ENCODE measurements around the gene ERCC6. TPM values are rescaled to one million over a fixed set of nuclear protein-coding genes. Genes with fewer than 3 reads are reported as not detected.

The ERCC6 gene
- polyA plus RNA-seq, 1 donor from 2014 or later: 13.9 TPM

DNA sequence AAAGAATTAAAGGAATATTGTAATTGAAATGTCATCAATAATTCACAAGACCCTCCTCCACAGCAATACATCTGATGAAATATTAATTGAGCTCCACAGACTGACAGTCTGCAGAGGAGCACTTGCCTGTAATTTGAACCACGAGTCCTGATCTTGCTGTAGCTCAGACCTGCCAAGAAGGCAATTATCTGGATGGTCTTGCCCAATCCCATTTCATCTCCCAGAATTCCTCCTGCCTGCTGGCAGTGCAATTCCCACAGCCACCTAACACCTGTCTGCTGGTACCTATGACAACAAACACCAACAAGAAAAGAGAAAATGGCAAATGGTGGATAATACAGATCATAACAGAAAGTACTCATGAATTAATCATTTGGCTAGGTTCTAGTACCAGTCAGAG lies 38.5 kb downstream of the ERCC6 start:
- H3F3A ChIP-seq (ENCODE audit: insufficient read depth, low read length, poor library complexity, severe bottlenecking): no peaks in the 10 kb centered on the region
- H3K4me3 ChIP-seq (ENCODE audit: low read length): no peak overlapping the region
- no peaks in the 10 kb centered on the region for H3K36me3 ChIP-seq (ENCODE audit: insufficient read depth, low read length)
- H3K9me2 ChIP-seq (ENCODE audit: insufficient read depth, low read length): no peaks in the 10 kb centered on the region
- H4K20me1 ChIP-seq (ENCODE audit: insufficient read depth): no peaks in the 10 kb centered on the region
- H2AFZ ChIP-seq (ENCODE audit: low read depth, low read length): no peak overlapping the region
- no peaks in the 10 kb centered on the region for H3K27me3 ChIP-seq (ENCODE audit: insufficient read depth, low read depth, low read length)
- no peaks in the 10 kb centered on the region for H3K79me2 ChIP-seq (replicated peaks; ENCODE audit: insufficient read depth, low read length)
- no peak for TF ChIP-seq POLR2AphosphoS5 (IDR thresholded peaks at IDR 0.05)
- TF ChIP-seq, protein P1, sequence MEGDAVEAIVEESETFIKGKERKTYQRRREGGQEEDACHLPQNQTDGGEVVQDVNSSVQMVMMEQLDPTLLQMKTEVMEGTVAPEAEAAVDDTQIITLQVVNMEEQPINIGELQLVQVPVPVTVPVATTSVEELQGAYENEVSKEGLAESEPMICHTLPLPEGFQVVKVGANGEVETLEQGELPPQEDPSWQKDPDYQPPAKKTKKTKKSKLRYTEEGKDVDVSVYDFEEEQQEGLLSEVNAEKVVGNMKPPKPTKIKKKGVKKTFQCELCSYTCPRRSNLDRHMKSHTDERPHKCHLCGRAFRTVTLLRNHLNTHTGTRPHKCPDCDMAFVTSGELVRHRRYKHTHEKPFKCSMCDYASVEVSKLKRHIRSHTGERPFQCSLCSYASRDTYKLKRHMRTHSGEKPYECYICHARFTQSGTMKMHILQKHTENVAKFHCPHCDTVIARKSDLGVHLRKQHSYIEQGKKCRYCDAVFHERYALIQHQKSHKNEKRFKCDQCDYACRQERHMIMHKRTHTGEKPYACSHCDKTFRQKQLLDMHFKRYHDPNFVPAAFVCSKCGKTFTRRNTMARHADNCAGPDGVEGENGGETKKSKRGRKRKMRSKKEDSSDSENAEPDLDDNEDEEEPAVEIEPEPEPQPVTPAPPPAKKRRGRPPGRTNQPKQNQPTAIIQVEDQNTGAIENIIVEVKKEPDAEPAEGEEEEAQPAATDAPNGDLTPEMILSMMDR (IDR thresholded peaks at IDR 0.05; ENCODE audit: poor library complexity, severe bottlenecking): no peak
- TF ChIP-seq MXI1 (conservative IDR thresholded peaks at IDR 0.05; ENCODE audit: poor library complexity, severe bottlenecking): no peak
- TF ChIP-seq TAF1 (IDR thresholded peaks at IDR 0.05; ENCODE audit: low read depth): no peak
- TF ChIP-seq SMC3 (conservative IDR thresholded peaks at IDR 0.05; ENCODE audit: poor library complexity): no peak
- TF ChIP-seq RAD21 (conservative IDR thresholded peaks at IDR 0.05): no peak
- TF ChIP-seq, protein P2, sequence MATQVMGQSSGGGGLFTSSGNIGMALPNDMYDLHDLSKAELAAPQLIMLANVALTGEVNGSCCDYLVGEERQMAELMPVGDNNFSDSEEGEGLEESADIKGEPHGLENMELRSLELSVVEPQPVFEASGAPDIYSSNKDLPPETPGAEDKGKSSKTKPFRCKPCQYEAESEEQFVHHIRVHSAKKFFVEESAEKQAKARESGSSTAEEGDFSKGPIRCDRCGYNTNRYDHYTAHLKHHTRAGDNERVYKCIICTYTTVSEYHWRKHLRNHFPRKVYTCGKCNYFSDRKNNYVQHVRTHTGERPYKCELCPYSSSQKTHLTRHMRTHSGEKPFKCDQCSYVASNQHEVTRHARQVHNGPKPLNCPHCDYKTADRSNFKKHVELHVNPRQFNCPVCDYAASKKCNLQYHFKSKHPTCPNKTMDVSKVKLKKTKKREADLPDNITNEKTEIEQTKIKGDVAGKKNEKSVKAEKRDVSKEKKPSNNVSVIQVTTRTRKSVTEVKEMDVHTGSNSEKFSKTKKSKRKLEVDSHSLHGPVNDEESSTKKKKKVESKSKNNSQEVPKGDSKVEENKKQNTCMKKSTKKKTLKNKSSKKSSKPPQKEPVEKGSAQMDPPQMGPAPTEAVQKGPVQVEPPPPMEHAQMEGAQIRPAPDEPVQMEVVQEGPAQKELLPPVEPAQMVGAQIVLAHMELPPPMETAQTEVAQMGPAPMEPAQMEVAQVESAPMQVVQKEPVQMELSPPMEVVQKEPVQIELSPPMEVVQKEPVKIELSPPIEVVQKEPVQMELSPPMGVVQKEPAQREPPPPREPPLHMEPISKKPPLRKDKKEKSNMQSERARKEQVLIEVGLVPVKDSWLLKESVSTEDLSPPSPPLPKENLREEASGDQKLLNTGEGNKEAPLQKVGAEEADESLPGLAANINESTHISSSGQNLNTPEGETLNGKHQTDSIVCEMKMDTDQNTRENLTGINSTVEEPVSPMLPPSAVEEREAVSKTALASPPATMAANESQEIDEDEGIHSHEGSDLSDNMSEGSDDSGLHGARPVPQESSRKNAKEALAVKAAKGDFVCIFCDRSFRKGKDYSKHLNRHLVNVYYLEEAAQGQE (IDR thresholded peaks at IDR 0.05; ENCODE audit: borderline replicate concordance): no peak
- TF ChIP-seq EZH2 (IDR thresholded peaks at IDR 0.05; ENCODE audit: borderline replicate concordance, insufficient read depth, low read length, poor library complexity, severe bottlenecking): no peak
- TF ChIP-seq EP300 (conservative IDR thresholded peaks at IDR 0.05; ENCODE audit: poor library complexity, severe bottlenecking): no peak
- H3K9ac ChIP-seq (ENCODE audit: low read length): no peak overlapping the region
- no peak overlapping the region for H3K4me2 ChIP-seq (ENCODE audit: low read length)
- H3K9me3 ChIP-seq (ENCODE audit: low read length): no peaks in the 10 kb centered on the region
- no peak overlapping the region for H3K27ac ChIP-seq (ENCODE audit: low read length)

- H3K27ac ChIP-seq (ENCODE audit: low read length): no peak overlapping the region
- H4K20me1 ChIP-seq (ENCODE audit: insufficient read depth): no peaks in the 10 kb centered on the region
- H3K4me3 ChIP-seq (ENCODE audit: low read length): no peak overlapping the region
- H3K4me2 ChIP-seq (ENCODE audit: low read length): no peak overlapping the region
- H3K9me2 ChIP-seq (ENCODE audit: insufficient read depth, low read length): no peaks in the 10 kb centered on the region
- H3K79me2 ChIP-seq (replicated peaks; ENCODE audit: insufficient read depth, low read length): no peaks in the 10 kb centered on the region
- H3K9me3 ChIP-seq (ENCODE audit: low read length): no peaks in the 10 kb centered on the region
- no peaks in the 10 kb centered on the region for H3K36me3 ChIP-seq (ENCODE audit: insufficient read depth, low read length)
- H3K9ac ChIP-seq (ENCODE audit: low read length): no peak overlapping the region
- H3F3A ChIP-seq (ENCODE audit: insufficient read depth, low read length, poor library complexity, severe bottlenecking): no peaks in the 10 kb centered on the region
- H2AFZ ChIP-seq (ENCODE audit: low read depth, low read length): no peak overlapping the region
- TF ChIP-seq EZH2 (IDR thresholded peaks at IDR 0.05; ENCODE audit: borderline replicate concordance, insufficient read depth, low read length, poor library complexity, severe bottlenecking): no peak
- no peak for TF ChIP-seq TAF1 (IDR thresholded peaks at IDR 0.05; ENCODE audit: low read depth)
- TF ChIP-seq POLR2AphosphoS5 (IDR thresholded peaks at IDR 0.05): no peak
- TF ChIP-seq, protein P1 (IDR thresholded peaks at IDR 0.05; ENCODE audit: poor library complexity, severe bottlenecking): no peak
- no peak for TF ChIP-seq EP300 (conservative IDR thresholded peaks at IDR 0.05; ENCODE audit: poor library complexity, severe bottlenecking)
- TF ChIP-seq, protein P2 (IDR thresholded peaks at IDR 0.05; ENCODE audit: borderline replicate concordance): no peak
- no peak for TF ChIP-seq RAD21 (conservative IDR thresholded peaks at IDR 0.05)
- no peak for TF ChIP-seq SMC3 (conservative IDR thresholded peaks at IDR 0.05; ENCODE audit: poor library complexity)
- TF ChIP-seq MXI1 (conservative IDR thresholded peaks at IDR 0.05; ENCODE audit: poor library complexity, severe bottlenecking): no peak
- H3K27me3 ChIP-seq (ENCODE audit: insufficient read depth, low read depth, low read length): no peaks in the 10 kb centered on the region
Measured at GRCh38 chr10:49499305-49499851, 39.5 kb downstream of the ERCC6 start.
